ENCODE measurements around the gene PRPSAP2.

DNA sequence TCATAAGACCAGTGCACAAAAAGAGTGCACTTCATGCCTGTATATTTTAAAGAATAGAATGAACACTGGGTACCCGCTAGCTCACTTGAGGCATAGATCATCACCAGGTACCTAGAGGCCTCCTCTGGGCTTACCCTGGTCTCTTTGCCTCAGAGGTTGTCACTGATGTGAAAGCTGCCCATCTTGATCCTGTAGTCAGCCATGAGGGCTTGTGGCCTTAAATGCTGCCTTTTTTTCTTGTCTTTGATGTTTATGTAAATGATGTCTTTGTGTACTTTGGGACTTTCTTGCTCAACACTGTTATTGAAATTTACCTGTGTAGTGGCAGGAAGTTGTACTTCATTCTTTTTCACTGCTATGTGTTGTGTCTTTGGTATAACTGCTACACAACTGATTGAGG is 67.3 kb downstream of the PRPSAP2 start:
- TF ChIP-seq POLR2A (IDR thresholded peaks at IDR 0.05), result no peak
- TF ChIP-seq, protein P1, sequence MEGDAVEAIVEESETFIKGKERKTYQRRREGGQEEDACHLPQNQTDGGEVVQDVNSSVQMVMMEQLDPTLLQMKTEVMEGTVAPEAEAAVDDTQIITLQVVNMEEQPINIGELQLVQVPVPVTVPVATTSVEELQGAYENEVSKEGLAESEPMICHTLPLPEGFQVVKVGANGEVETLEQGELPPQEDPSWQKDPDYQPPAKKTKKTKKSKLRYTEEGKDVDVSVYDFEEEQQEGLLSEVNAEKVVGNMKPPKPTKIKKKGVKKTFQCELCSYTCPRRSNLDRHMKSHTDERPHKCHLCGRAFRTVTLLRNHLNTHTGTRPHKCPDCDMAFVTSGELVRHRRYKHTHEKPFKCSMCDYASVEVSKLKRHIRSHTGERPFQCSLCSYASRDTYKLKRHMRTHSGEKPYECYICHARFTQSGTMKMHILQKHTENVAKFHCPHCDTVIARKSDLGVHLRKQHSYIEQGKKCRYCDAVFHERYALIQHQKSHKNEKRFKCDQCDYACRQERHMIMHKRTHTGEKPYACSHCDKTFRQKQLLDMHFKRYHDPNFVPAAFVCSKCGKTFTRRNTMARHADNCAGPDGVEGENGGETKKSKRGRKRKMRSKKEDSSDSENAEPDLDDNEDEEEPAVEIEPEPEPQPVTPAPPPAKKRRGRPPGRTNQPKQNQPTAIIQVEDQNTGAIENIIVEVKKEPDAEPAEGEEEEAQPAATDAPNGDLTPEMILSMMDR (IDR thresholded peaks at IDR 0.05), result no peak

Data from sigmoid colon (tissue), 3 donors.